HCT116 (cell line): ENCODE data around the gene TMEM131. TPM values are rescaled to one million over a fixed set of nuclear protein-coding genes. Genes with fewer than 3 reads are reported as not detected.

Experiments
- ATAC-seq: fragments of 200-7000 bp; cut with Tn5 transposase; 2 replicates; pipeline ENCODE4 v1.9.1; 2020; ENCODE audit warnings: mild to moderate bottlenecking, moderate library complexity
- BruUV-seq: library from RNA; stranded (reverse); fragments of 400-500 nt; replicated peaks from 2 replicates; lab custom pipeline; 2021; lab: Mats Ljungman, UMichigan
- CTCF ChIA-PET: fragments of 300-600 bp; sonication (Branson Sonifier 250); formaldehyde crosslinking; loops from one replicate; lab custom pipeline; 2021; ENCODE audit warnings: antibody characterized with exemption; lab: Charles Lee
- POLR2A ChIA-PET: fragments of 300-600, 350-600 bp; sonication (Branson Sonifier 250); formaldehyde crosslinking; loops from one replicate; lab custom pipeline; 2021; ENCODE audit warnings: antibody characterized with exemption; lab: Charles Lee
- RAD21 ChIA-PET, 2 experiments: fragments of 300-600 bp; sonication (Branson Sonifier 250); formaldehyde crosslinking; loops; one replicate each; lab custom pipeline; 2023; ENCODE audit warnings: low total read pairs in 2 of 2; ENCODE audit not compliant: uncharacterized antibody in 2 of 2, unreplicated experiment in 2 of 2, low non-redundant PET in 1 of 2; lab: Charles Lee
- DNase-seq: peaks from one replicate; pipeline ENCODE4 v3.0.0-alpha.2; 2010; ENCODE audit warnings: low read depth, low spot score
- H2AFZ ChIP-seq: fragments of 200-600 bp; shearing (Covaris generic), sonication (generic); 2 replicates; pipeline ENCODE4 v1.6.1; 2017; ENCODE audit warnings: low read depth, mixed run types, mixed read lengths, antibody characterized with exemption, low read length; ENCODE audit not compliant: poor library complexity, severe bottlenecking
- H3K27ac ChIP-seq: 2 replicates; pipeline ENCODE4 v1.5.1; 2012; ENCODE audit warnings: low read depth, low read length
- H3K27me3 ChIP-seq: fragments of 200-600 bp; sonication (generic); 2 replicates; pipeline ENCODE4 v1.6.1; 2016; ENCODE audit warnings: mixed run types, low read length, mixed read lengths; ENCODE audit not compliant: insufficient read depth
- H3K36me3 ChIP-seq, 2 experiments: fragments of 200-500 bp in 1 of 2; fragments of 200-600 bp in 1 of 2; sonication (Bioruptor generic) in 1 of 2; sonication (generic) in 1 of 2; 2 replicates each; pipeline versions ENCODE4 v1.5.1 to v1.6.1; 2014 to 2016; ENCODE audit warnings: low read length in 2 of 2, inconsistent platforms in 1 of 2, mixed read lengths in 1 of 2, mixed run types in 1 of 2; ENCODE audit not compliant: insufficient read depth in 2 of 2, control insufficient read depth in 1 of 2
- H3K4me1 ChIP-seq, 2 experiments: fragments of 200-600 bp in 1 of 2; sonication (generic) in 1 of 2; 2 replicates each; pipeline versions ENCODE4 v1.5.1 to v1.6.1; 2012 to 2017; ENCODE audit warnings: low read length in 2 of 2, inconsistent platforms in 1 of 2, mild to moderate bottlenecking in 1 of 2, mixed read lengths in 1 of 2, mixed run types in 1 of 2, moderate library complexity in 1 of 2; ENCODE audit not compliant: insufficient read depth in 2 of 2, control insufficient read depth in 1 of 2
- H3K4me2 ChIP-seq: fragments of 200-600 bp; sonication (generic); 2 replicates; pipeline ENCODE4 v1.6.1; 2017; ENCODE audit warnings: mixed run types, low read length, mixed read lengths
- H3K4me3 ChIP-seq, 2 experiments: fragments of 200-600 bp in 1 of 2; sonication (generic) in 1 of 2; replicated peaks in 1 of 2; 2 replicates each; pipeline ENCODE4 v1.5.1; 2011 to 2016; ENCODE audit warnings: low read length in 2 of 2, control low read depth in 1 of 2, low read depth in 1 of 2, mild to moderate bottlenecking in 1 of 2, mixed read lengths in 1 of 2, mixed run types in 1 of 2
- H3K79me2 ChIP-seq: fragments of 200-600 bp; sonication (generic); 2 replicates; pipeline ENCODE4 v1.6.1; 2017; ENCODE audit warnings: mild to moderate bottlenecking, mixed run types, low read length, moderate library complexity, mixed read lengths; ENCODE audit not compliant: insufficient read depth
- H3K9ac ChIP-seq: fragments of 200-600 bp; sonication (generic); 2 replicates; pipeline ENCODE4 v1.6.1; 2016; ENCODE audit warnings: low read length, mixed read lengths
- H3K9me2 ChIP-seq: fragments of 200-600 bp; sonication (generic), shearing (Covaris generic); 2 replicates; pipeline ENCODE4 v1.6.1; 2017; ENCODE audit warnings: mixed run types, mild to moderate bottlenecking, moderate library complexity; ENCODE audit not compliant: insufficient read depth
- H3K9me3 ChIP-seq, 2 experiments: fragments of 200-500 bp in 1 of 2; fragments of 200-600 bp in 1 of 2; sonication (Bioruptor generic) in 1 of 2; sonication (generic) in 1 of 2; 2 replicates each; pipeline ENCODE4 v1.6.1; 2014 to 2017; ENCODE audit warnings: low read length in 2 of 2, mixed read lengths in 2 of 2, inconsistent platforms in 1 of 2, low read depth in 1 of 2, mild to moderate bottlenecking in 1 of 2, mixed run types in 1 of 2, moderate library complexity in 1 of 2; ENCODE audit not compliant: control insufficient read depth in 1 of 2, insufficient read depth in 1 of 2
- H4K20me1 ChIP-seq: fragments of 200-600 bp; sonication (generic), shearing (Covaris generic); 2 replicates; pipeline ENCODE4 v1.6.1; 2017; ENCODE audit warnings: mixed run types, mild to moderate bottlenecking, moderate library complexity; ENCODE audit not compliant: insufficient read depth
- CEBPB ChIP-seq: IDR thresholded peaks from 2 replicates; pipeline ENCODE4 v1.6.1; 2012; ENCODE audit warnings: low read depth
- EGR1 ChIP-seq: IDR thresholded peaks from 2 replicates; pipeline ENCODE4 v1.6.1; 2012; ENCODE audit warnings: low read depth
- ELF1 ChIP-seq: IDR thresholded peaks from 2 replicates; pipeline ENCODE4 v1.6.1; 2012; ENCODE audit warnings: low read depth, borderline replicate concordance
- FOSL1 ChIP-seq: IDR thresholded peaks from 2 replicates; pipeline ENCODE4 v1.6.1; 2012; ENCODE audit warnings: low read depth
- JUND ChIP-seq: IDR thresholded peaks from 2 replicates; pipeline ENCODE4 v1.6.1; 2012
- MAX ChIP-seq: IDR thresholded peaks from 2 replicates; pipeline ENCODE4 v1.6.1; 2012
- POLR2A ChIP-seq: IDR thresholded peaks from 2 replicates; pipeline ENCODE4 v1.7.0; 2011; ENCODE audit warnings: borderline replicate concordance; ENCODE audit not compliant: insufficient read depth, insufficient read length; ENCODE audit errors: extremely low read depth
- POLR2AphosphoS5 ChIP-seq: IDR thresholded peaks from 2 replicates; pipeline ENCODE4 v1.6.1; 2011; ENCODE audit warnings: mild to moderate bottlenecking, low read depth, low read length, moderate library complexity
- RAD21 ChIP-seq: IDR thresholded peaks from 2 replicates; pipeline ENCODE4 v1.6.1; 2012; ENCODE audit warnings: low read depth, mild to moderate bottlenecking
- SIN3A ChIP-seq: IDR thresholded peaks from 2 replicates; pipeline ENCODE4 v1.6.1; 2012; ENCODE audit warnings: low read depth
- intact Hi-C: fragments of 100-400 bp; cut with micrococcal nuclease; formaldehyde crosslinking; loops from 2 replicates; pipeline ENCODE4 v1.10.0; 2022
- total RNA-seq: library from RNA; stranded (reverse); gene quantifications from one replicate; pipeline ENCODE4 v1.2.1, GENCODE V29; 2021; ENCODE audit not compliant: unreplicated experiment

TMEM131 gene
- total RNA-seq, 1 experiment from 2014 or later: 51.5 TPM

- Histone ChIP-seq H2AFZ (no peak overlapping the region), H3K4me2 (no peak overlapping the region), H4K20me1 (peaks cover 3% of the 10 kb centered on the region; the same call in 1 of the 2 replicates), H3K27ac (no peak overlapping the region), H3K36me3 (0 out of 4 replicates have a peak, but pooled peaks cover 0 to 4% of the 10 kb centered on the region in 2 experiments), H3K27me3 (no peaks in the 10 kb centered on the region), H3K4me1 (no peaks in the 10 kb centered on the region), H3K9me2 (no peaks in the 10 kb centered on the region), H3K9me3 (peaks cover 0 to 6% of the 10 kb centered on the region in 2 experiments; a peak in 1 of 4 replicates), H3K9ac (no peak overlapping the region), H3K79me2 (peaks cover 100% of the 10 kb centered on the region), H3K4me3 (no peak overlapping the region)
- BruUV-seq: no TSS peak
- DNase-seq (no peak), ATAC-seq (no peak)
- RAD21 ChIA-PET: no interaction called here
- POLR2A ChIA-PET: no interaction called here
- intact Hi-C loops: no loop called here
- CTCF ChIA-PET: no interaction called here
- TF ChIP-seq EGR1: no peak
These were observed 9.8 kb downstream of the TMEM131 start for GRCh38 chr2:97985998-97986397.

GRCh38 chr2:97983698-97984097 lies 12.1 kb downstream of the TMEM131 start:
- POLR2A ChIA-PET: no interaction called here
- no peak overlapping the region for H2AFZ ChIP-seq
- TF ChIP-seq ELF1 (no peak), POLR2AphosphoS5 (no peak), SIN3A (no peak), JUND (no peak), MAX (no peak), RAD21 (no peak), CEBPB (no peak), POLR2A (no peak), FOSL1 (no peak)
- peaks cover 98% of the 10 kb centered on the region for H3K79me2 ChIP-seq
- peaks cover 8 to 15% of the 10 kb centered on the region in 2 experiments; a peak in 2 of 4 replicates for H3K9me3 ChIP-seq
- H4K20me1 ChIP-seq: peaks cover 3% of the 10 kb centered on the region; the same call in 1 of the 2 replicates
- RAD21 ChIA-PET: no interaction called here
- H3K9me2 ChIP-seq: no peaks in the 10 kb centered on the region
- intact Hi-C loops: no loop called here
- H3K36me3 ChIP-seq: 0 out of 4 replicates have a peak, but pooled peaks cover 0 to 9% of the 10 kb centered on the region in 2 experiments
- ATAC-seq: no peak
- CTCF ChIA-PET: no interaction called here
- no peaks in the 10 kb centered on the region for H3K27me3 ChIP-seq
- no TSS peak for BruUV-seq
- no peak overlapping the region for H3K4me2 ChIP-seq
- H3K4me3 ChIP-seq: no peak overlapping the region
- H3K4me1 ChIP-seq: no peaks in the 10 kb centered on the region
- H3K9ac ChIP-seq: no peak overlapping the region
- no peak overlapping the region for H3K27ac ChIP-seq
- DNase-seq: no peak
